COR-L47 (cell line): ENCODE measurements around the gene CNTNAP2.
A peak's percentile ranks its signal among the peaks of the same experiment; 100 is the strongest.
"Not testable (repeated sequence)": the region's sequence is repeated elsewhere in the genome, so short reads cannot be mapped to it uniquely, and the experiment has no call there.

Experiments used
- DNase-seq: peaks from one replicate; lab custom pipeline; 2025; lab: John Stamatoyannopoulos, UW

CNTNAP2 gene

DNA sequence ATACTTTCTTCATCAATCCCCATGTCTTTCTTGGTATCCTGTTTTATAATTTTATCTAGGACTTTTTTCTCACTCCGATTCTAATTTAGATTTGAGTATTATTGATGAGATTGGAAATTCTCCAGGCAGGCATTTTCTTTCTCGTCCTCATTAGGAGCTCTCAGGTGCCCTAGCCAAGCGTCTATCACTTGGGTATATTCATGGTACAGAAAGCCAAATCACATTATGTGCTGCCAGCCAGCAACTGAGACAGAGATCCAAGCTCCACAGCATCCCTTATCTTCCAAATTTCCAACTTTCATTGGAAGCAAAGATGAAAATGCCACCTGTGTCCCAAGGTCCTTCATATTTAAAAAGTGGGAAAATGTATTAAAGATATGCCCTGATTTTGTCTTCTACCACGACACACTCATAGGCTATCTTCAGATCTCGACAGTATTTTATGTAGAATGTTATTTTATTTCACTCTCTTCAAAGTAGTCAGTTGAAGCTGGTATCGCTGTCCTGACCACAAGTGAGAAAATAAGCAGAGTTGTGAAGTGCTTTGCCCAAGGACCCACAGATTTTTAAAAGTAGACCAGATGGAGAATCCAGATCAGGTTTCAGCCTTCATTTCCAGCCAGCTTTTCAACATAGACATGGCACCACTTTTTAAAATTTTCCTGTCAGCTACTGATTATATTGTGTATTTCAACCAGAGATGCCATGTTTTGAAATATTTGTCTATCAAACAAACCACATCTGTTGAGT, 773.4 kb downstream of the CNTNAP2 start:
- no peak for DNase-seq

DNA sequence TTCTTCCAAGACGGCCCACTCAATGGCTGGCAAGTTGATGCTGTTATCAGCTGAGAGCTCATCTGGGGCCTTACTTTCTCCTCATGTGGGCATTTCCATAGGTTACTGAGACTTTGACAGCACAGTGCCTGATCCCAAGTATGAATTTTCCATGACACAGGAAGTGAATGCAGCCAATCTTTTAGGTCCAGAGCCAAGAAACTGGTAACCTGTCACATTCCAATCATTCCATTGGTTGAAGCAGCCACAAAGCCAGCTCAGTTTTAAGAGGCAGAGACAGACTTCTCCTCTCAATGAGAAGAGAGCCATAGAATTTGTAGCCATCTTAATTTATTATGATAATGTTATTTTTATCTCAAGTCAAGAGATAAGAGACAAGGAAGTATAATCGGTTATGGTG, 775.5 kb downstream of the CNTNAP2 start:
- no peak for DNase-seq

DNA sequence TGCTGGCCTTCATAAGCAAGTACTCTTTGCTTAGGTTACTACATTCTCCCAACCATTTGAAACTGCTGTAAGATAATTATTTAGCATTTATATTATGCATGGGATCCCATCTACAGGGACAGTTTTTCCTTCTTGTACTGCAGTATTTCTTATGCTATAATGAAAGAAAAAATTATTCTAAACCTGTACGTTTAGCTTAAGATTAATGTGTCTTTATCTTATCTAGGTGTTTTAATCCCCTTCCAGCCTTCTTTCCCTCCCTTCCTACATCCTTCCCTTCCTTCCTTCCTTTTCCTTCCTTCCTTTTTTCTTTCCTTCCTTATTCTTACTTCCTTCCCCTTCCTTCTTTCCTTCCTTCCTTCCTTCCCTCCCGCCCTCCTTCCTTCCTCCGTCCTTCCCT, 778.3 kb downstream of the CNTNAP2 start:
- DNase-seq, result no peak

DNA sequence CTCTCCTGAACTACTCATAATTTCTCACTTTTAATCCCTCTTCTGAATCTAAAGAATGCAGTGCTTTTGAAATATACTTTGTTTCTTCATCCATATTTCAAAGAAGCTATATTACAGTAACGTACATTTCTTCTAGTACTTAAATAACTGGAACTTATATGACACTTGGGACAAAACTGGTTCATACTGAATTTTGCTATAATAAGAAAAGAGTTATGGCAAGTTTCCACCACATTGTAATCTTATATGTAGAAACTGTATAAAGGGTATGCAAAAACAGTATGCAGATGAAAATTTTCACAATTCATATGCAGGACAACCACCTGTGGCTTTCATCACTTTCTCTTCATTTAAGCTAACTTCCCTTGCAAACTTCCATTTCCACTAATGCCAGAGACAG, 785.7 kb downstream of the CNTNAP2 start:
- no peak for DNase-seq

DNA sequence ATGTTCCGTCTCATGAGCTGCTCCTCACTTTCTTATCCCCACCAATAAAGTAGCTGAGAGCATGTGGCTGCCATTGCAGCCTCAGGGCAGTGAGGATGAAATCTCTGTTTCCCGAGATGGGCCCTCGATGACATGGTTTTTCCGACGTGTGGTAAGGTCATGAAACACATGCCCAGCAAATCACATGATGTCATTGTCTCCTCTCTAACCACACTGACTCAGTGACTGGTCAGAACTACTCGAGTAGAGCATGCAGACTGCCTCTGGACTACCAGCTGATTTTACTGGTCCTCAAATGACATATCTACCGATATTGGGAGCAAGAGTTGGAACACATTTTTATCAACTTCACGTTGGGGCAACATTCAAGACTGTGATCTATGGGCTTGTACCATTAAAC, 786.1 kb downstream of the CNTNAP2 start:
- no peak for DNase-seq

DNA sequence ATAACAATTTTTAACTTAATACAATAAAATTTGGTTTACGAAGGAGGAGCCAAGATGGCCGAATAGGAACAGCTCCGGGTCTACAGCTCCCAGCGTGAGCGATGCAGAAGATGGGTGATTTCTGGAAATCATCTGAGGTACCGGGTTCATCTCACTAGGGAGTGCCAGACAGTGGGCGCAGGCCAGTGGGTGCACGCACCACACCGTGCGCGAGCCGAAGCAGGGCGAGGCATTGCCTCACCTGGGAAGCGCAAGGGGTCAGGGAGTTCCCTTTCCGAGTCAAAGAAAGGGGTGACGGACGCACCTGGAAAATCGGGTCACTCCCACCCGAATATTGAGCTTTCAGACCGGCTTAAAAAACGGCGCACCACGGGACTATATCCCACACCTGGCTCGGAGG, 789.1 kb downstream of the CNTNAP2 start:
- DNase-seq, result not testable (repeated sequence)

DNA sequence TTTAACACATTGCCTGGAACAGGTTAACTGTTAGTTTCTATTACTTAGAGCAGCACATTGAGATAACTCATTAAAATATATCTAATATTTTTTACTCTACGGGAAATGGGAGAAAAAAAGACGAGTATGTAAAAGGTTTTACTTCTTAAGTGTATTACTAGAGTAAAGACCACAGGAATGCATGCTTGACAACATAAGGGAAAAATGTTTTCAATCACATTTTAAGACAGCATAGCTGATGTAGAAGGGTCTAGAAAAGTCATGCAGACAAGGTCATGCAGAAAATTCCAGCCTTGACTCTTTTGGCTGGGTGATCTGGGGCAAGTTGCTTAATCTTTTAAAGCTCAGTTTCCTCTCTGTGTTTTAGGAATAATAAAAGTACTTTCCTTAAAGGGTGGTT, 806.2 kb downstream of the CNTNAP2 start:
- DNase-seq, result no peak

DNA sequence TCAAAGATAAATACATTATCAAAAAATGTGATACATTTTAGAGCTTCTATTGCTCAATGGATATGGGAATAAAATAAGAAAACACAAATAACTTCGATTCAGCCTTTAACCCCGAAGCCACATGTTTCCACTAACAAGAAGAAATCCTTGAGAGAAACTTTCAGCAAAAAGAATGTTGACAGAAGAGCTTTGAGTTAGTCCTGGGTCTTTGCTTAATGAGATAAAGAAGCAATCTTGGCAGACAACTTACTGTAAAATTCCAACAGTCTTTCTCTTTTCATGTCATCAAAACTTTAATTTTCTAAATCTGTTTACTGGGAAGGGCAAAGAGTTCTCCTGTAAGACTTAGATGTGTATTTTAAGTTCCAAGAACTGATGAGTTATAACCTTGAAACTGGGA, 810.2 kb downstream of the CNTNAP2 start:
- DNase-seq, result no peak

DNA sequence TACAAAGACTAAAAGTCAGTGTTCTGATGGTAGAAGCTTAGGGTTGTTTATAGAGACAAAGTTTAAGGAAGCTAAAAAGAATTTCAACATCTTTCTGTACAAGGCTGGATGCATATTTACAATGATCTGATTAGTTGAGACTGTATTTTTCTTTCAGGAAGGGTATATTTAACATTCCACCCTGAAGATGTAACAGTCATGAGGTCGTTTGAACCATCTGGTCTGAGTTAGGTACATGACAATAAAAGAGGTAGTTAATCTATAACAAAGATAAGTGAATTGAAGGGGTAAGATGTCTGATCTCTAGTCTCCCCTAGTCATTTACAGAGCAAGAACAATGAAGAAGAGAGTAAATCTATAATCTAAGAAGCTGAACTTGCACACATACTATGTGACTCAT, 821.2 kb downstream of the CNTNAP2 start:
- DNase-seq, result no peak

DNA sequence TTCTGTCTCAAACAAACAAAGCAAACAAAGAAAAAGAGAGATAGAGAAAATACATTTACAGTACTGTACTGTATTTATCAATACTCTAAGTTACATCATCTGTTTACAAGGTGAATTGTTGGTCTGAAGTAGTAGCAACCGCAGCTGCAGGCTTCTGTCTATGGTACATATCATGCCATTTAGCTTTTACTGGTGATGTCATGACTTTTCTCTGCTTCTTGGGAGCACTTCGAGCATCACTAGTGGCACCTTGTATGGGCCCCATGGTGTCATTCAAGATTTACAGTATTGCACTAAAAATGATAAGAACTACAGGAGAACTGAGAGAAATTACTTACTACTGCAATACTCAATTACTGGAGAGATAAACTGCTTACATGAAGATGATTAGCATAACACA, 826.9 kb downstream of the CNTNAP2 start:
- no peak for DNase-seq

DNA sequence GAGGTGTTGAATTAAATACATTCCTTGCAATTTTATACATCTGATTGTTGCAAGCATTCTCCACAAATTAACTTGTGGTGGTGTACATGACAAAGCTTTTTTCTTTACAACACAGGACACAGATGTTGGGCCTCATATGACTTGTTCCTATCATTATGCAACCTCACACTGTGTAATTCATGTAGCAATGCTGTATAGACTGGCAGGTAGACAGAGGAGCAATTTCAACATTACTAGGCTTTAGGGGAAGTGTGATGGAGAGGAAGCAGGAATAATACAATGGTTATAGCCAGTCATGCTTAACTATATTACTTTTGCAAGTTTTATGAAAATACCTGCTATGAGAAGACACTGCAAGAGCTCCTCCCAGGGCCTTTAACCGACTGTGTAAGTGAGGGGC, 832.1 kb downstream of the CNTNAP2 start:
- no peak for DNase-seq

DNA sequence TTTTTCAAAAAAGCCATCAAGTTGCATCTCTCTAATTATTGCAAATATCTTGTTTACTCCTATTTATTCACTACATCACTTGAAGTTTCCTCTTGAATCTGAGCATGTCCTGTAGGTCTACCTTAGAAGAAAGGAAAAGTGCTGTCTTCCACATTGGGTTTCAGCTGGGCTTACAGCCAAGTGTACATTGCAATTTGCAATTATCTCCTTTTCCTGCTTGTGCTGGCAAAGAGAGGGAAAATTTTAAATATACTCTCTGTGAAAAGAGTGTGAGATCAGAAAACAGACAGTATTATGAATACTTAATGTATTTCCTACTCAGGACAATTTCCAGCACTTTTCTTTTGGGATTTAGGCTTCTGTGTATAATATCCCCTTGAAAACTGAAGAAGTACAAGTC, 839.7 kb downstream of the CNTNAP2 start:
- DNase-seq, result peak; percentile 84

DNA sequence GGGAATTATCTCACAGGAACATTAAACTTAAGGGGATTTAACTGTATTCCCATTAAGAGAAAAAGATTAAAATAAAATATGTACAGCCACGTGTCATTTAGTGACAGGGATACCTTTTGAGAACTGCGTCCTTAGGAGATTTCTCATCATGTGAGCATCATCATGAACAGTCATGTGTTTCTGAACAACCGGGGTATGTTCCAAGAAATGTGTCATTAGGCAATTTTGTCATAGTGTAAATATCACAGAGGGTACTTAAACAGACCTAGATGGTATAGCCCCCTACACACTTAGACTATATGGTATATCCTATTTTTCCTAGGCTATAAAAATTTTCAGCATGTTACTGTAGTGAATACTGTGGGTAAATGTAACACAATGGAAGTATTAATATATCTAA, 840.3 kb downstream of the CNTNAP2 start:
- DNase-seq, result peak; percentile 54

DNA sequence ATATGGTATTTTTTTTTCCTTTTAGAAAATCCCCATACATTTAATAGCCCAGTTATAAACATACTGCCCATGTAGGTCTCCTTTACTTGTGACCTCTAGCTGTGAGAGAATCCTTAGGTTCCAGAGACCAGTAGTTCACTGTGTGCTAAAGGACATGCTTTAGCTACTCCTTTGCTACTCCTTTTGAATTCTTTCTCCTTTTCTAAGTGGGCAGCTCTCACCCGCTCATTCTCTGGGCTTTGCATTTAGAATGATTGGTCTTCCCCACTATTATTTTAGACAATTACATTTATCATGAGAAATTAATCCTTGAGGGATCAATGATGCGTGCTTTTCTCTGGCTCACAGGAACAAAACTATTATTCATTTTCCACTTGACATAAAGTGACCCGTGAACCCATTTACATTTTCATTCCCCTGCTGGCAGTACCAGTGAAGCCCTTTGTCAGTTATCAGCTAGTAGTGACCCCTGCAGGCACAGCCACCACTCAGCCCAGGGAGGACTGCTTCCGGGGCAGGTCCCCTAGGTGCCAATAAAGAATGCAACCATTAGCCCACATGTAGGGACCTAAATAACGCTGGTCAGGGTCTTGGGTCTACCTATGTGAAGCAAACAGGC, 844.3 kb downstream of the CNTNAP2 start:
- DNase-seq, result no peak

DNA sequence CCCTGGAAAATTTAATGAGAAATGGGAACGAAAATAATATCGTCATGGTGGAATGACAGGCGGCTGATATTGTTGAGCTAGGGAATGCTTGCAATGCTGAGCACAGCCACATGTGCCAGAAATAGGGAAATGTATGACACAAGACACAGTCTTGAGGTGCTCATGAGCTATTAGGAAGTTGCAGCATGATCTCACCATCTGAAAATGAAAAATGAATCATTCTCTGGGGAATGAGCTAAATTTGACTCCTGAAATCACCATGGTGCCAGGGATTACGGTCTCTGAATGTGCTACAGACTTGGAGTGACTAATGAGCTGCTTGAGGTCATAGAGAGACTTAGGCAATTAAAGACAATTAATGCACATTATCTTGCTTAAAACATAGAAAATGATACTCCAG, 845.0 kb downstream of the CNTNAP2 start:
- DNase-seq, result no peak

DNA sequence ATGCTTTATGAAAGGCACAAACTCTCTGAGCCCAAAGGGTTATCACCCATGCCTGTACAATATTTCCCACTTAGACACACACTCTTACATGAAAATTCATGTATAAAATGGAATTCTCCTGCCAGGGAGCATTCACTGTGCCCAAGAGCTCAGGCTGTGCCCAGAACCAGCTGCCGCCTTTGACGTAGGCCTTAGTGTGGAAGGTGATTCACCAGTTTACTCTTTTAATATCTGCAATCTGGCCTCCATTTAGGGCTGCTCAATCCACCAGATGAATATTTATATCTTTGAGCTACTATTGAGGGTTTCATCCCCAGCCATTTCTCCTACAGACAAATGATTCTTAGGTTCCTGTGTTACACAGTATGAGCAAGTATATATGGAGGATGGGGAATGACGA, 849.7 kb downstream of the CNTNAP2 start:
- DNase-seq, result no peak

DNA sequence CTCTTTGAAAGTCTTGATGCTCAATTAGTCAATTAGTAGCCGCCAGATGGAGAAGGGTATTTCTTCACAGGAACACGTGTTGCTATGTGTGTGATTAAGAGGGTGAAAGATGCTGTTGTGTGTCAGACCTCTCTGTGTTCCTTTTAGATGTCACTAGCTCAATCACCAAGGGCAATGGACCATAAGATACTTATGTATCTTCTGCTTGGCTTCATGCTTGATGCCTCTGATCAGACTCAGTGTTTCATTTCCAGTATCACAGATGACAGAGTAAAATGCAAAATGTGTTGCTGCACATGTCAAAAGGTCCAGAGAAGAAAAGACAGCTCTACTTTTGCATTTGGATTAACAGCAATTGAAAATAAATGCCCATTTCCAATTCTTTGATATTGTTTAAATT, 865.9 kb downstream of the CNTNAP2 start:
- no peak for DNase-seq

DNA sequence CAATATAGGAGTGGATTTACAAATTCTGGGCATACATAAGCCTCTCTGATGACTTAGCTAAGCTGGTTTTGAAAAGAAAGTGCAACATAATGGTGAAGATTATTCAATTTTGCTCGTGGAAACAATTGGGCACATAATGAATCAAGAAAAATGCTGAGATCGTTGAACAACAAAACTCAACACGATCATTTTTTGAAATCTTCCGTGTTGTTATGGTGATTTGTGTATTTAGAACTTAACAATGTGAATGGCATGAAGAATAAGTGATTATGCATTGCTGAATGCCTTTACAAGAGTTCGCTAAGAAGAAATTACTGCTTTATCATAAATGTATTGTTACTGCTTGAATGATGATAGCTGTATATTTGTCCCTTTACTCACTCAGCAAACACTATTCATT, 875.0 kb downstream of the CNTNAP2 start:
- DNase-seq, result no peak

DNA sequence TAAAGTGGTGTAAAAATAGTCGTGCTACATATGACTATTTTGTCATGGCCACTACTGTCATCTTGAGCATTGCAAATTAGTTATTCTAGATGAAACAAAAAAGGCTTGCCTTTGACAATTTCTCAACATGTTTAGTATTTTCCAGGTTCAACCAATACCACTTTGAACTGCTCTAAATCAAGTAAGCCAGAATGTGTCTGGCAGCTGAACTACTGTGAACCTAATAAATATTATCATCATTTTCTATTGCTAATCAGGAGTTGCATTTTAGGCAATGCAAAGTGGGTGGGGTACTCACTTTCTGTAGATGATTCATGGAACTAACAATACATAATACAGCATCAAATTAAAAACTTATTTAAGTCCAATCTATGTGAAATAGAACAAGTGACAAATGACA, 877.2 kb downstream of the CNTNAP2 start:
- DNase-seq, result no peak

DNA sequence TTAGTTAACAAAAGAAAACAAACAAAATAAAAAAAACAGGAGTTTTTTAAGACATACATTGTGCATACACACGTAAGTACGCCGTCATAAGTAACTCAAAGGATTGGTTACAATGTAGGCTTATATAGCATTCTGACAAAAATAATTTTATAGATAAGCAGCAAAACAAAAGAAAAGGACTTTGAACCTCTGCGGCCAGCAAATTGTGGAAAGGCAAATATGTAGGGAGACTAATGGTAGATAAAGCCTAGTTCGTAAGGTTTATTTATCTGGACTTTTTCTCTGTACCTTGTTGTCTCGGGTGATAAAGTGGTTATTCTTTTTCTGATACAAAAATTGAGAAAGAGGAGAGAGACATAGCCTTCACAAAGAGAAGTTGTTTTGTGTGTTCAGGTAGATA, 891.9 kb downstream of the CNTNAP2 start:
- no peak for DNase-seq

DNA sequence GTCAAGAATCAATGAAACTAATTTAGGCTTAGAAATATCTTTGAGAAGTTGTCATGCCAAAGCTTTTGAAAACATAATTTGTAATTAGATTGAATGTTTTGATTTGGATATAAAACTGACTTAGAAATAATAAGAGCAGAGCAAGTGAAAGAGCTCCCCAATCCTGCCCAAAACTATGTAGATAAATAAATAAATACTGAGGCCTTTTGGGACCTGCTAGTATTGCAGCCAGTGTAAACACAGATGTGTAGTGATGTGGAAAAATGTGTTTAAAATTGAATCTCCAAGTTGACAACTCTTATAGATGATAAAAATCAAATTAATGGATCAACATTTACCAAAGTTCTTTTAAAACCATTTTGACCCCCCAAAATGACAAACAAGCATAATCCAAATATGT, 896.1 kb downstream of the CNTNAP2 start:
- no peak for DNase-seq

DNA sequence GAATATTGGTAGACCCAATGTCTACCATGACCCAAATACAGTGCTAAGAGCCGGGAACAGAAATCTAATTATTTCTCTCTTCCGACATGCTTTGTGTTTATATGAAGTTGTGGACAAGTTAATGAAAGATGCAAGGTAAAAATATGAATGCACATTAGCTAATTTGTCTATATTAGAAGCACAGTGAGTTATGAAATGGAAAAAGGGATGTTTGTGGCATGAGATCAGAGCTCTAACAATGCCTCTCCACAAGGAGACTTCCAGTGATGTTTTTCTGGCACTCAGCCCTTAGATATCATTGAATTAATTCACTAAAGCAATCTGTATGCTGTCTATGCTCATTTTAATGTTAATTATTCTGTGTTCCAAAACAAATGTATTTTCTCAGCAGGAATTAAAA, 897.2 kb downstream of the CNTNAP2 start:
- no peak for DNase-seq

DNA sequence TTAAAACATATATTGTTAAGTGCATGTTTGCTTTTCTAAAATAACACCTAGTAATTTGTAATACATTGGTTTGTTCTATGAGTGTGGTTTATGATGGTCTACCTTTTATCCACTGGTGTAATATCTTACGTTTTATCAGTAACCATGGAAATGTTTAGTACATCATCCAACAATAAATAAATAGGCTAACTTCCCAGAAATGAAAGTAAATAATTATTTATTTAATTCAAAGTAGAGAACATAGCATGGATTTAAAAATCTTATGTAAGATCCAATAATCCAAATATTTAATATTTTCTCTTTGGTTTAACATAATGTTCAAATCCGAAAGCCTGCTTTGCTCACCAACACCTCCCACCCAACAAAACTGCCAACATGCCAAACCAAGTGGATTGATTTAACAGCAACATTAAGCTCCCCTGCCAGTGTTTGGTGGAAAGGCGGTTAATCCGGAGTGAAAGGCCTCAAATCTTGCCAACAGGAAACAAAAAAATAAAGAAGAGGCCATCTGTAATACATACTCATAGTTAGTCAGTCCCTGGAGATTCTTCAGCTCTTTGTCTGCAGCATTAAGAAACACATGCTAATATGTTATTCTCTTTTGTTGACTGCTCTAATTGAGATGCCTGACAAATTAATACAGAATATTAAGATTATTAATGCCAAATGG, 897.8 kb downstream of the CNTNAP2 start:
- no peak for DNase-seq

DNA sequence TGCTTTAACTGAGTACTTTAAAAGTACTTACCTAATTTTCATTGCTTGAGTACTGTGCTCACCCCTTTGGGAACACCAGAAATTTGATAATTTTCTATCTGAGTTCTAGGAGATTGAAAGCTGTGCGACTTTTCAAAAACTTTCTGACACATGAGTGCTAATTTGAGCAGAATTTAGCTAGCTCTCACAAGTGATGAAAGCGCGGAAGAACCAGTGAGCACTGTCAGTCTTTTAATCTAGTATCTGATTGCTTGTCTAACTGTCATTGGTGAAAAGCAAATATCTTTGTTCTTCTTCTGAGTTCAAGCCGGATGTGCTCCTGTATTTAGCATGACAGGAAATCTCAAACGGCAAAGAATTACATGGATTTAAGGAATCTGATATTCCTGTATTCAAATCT, 899.4 kb downstream of the CNTNAP2 start:
- DNase-seq, result no peak
